ENCODE measurements around the gene CSNK1A1.

GRCh38 chr5:149448431-149448830, 102.8 kb downstream of the CSNK1A1 start:
- no peak for TF ChIP-seq CTCF (IDR thresholded peaks at IDR 0.05; ENCODE audit: poor library complexity)
- TF ChIP-seq EZH2phosphoT487 (IDR thresholded peaks at IDR 0.05; ENCODE audit: low read depth, severe bottlenecking, unreplicated experiment): no peak
